A673 (cell line): ENCODE measurements around the gene RNU1-1.
"Not testable (repeated sequence)": the region's sequence is repeated elsewhere in the genome, so short reads cannot be mapped to it uniquely, and the experiment has no call there.

ENCODE experiments used
- EZH2 ChIP-seq: fragments of 200-600 bp; sonication (generic); IDR thresholded peaks from 2 replicates; pipeline ENCODE4 v1.6.1; 2017; ENCODE audit warnings: borderline replicate concordance, low read depth, mild to moderate bottlenecking, mixed read lengths, antibody characterized with exemption, low read length; ENCODE audit not compliant: poor library complexity, severe bottlenecking
- TF ChIP-seq, protein P1 (sequence below): fragments of 300-800, 200-600 bp; sonication (generic); conservative IDR thresholded peaks from 2 replicates; pipeline ENCODE4 v1.5.1; 2017; ENCODE audit warnings: low read depth, mild to moderate bottlenecking, antibody characterized with exemption, low read length, moderate library complexity, mixed read lengths

DNA sequence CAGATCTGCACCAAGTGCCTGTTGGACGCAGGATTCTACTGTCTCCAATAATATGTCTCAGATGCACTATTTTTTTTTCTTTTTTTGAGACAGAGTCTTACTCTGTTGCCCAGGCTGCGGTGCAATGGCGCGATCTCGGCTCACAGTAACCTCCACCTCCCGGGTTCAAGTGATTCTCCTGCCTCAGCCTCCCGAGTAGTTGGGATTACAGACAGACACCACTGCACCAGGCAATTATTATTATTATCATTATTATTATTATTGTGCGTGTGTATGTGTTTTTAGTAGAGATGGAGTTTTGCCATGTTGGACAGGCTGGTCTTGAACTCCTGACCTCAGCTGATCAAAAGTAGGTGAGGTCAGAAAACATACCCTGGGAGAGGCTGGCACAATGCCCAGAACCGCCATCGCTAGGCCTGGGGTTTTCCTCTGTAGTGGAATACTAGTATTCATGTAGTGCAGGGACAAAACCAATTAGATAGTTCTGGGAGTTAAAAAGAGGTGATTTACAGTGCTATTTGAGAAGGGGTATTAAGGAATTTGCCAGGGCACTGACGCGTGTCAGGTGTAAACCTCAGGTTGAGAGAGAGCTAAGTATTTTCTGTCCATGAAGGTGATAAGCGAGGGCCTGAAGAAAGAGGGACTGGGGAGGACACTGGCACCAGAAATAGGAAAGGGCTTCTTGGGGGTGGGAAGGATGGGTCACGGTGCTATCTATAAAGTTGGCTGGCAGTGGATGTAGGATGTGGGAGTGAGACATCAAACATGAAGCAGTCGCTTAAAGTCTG is 1.3 kb downstream of the RNU1-1 start:
- TF ChIP-seq, protein P1, sequence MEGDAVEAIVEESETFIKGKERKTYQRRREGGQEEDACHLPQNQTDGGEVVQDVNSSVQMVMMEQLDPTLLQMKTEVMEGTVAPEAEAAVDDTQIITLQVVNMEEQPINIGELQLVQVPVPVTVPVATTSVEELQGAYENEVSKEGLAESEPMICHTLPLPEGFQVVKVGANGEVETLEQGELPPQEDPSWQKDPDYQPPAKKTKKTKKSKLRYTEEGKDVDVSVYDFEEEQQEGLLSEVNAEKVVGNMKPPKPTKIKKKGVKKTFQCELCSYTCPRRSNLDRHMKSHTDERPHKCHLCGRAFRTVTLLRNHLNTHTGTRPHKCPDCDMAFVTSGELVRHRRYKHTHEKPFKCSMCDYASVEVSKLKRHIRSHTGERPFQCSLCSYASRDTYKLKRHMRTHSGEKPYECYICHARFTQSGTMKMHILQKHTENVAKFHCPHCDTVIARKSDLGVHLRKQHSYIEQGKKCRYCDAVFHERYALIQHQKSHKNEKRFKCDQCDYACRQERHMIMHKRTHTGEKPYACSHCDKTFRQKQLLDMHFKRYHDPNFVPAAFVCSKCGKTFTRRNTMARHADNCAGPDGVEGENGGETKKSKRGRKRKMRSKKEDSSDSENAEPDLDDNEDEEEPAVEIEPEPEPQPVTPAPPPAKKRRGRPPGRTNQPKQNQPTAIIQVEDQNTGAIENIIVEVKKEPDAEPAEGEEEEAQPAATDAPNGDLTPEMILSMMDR: not testable (repeated sequence)
- not testable (repeated sequence) for TF ChIP-seq EZH2
